H1 (cell line): ENCODE results near the gene BTNL3. TPM values are rescaled to one million over a fixed set of nuclear protein-coding genes. Genes with fewer than 3 reads are reported as not detected.
A peak's percentile ranks its signal among the peaks of the same experiment; 100 is the strongest.

Experiments used
- CTCF ChIA-PET: fragments of 300-600 bp; sonication (Branson Sonifier 250); formaldehyde crosslinking; loops from one replicate; lab custom pipeline; 2021; ENCODE audit not compliant: partially characterized antibody; lab: Charles Lee
- POLR2A ChIA-PET: fragments of 300-600 bp; sonication (Branson Sonifier 250); formaldehyde crosslinking; loops from one replicate; lab custom pipeline; 2021; ENCODE audit warnings: inconsistent platforms; ENCODE audit not compliant: partially characterized antibody; lab: Charles Lee
- DNase-seq, 2 experiments: peaks; one replicate each; pipeline versions ENCODE4 v3.0.0 to v3.0.0-alpha.2; 2010 to 2022; ENCODE audit warnings: low spot score in 2 of 2, low read depth in 1 of 2, mixed read lengths in 1 of 2
- FAIRE-seq: peaks from 2 replicates; lab custom pipeline; 2011; peaks lifted over from hg19 to GRCh38; lab: Jason Lieb, UNC
- H2AFZ ChIP-seq: 2 replicates; pipeline ENCODE4 v1.8.1; 2012; ENCODE audit warnings: low read length, inconsistent platforms
- H2AK5ac ChIP-seq: 2 replicates; pipeline ENCODE4 v1.6.1; 2013; ENCODE audit warnings: low read depth, low read length
- H2BK120ac ChIP-seq: replicated peaks from 2 replicates; pipeline ENCODE3; 2013; ENCODE audit warnings: low read depth, low read length, inconsistent platforms
- H2BK12ac ChIP-seq: 2 replicates; pipeline ENCODE4 v1.6.1; 2013; ENCODE audit warnings: low read depth, low read length
- H2BK15ac ChIP-seq: 2 replicates; pipeline ENCODE4 v1.6.1; 2013; ENCODE audit warnings: low read length
- H2BK20ac ChIP-seq: 2 replicates; pipeline ENCODE4 v1.6.1; 2013; ENCODE audit warnings: low read length
- H2BK5ac ChIP-seq: 2 replicates; pipeline ENCODE4 v1.6.1; 2013; ENCODE audit warnings: low read depth, low read length
- H3K14ac ChIP-seq: 2 replicates; pipeline ENCODE4 v1.6.1; 2013; ENCODE audit warnings: inconsistent platforms; ENCODE audit not compliant: insufficient read length
- H3K18ac ChIP-seq: 2 replicates; pipeline ENCODE4 v1.6.1; 2013; ENCODE audit warnings: low read length; ENCODE audit errors: extremely low read depth
- H3K23ac ChIP-seq: 2 replicates; pipeline ENCODE4 v1.6.1; 2013; ENCODE audit warnings: inconsistent platforms; ENCODE audit not compliant: insufficient read length
- H3K23me2 ChIP-seq: 2 replicates; pipeline ENCODE4 v1.6.1; 2013; ENCODE audit warnings: low read depth, low read length
- H3K27ac ChIP-seq: 2 replicates; pipeline ENCODE4 v1.6.1; 2011; ENCODE audit warnings: low read depth, low read length, inconsistent platforms
- H3K27me3 ChIP-seq, 4 experiments: replicated peaks in 1 of 4; 1 replicate in 1 of 4; 2 replicates in 3 of 4; pipeline versions ENCODE4 v1.6.1 to v1.8.1; 2011 to 2013; ENCODE audit warnings: low read length in 3 of 4, mild to moderate bottlenecking in 3 of 4, inconsistent platforms in 2 of 4, mixed read lengths in 2 of 4, moderate library complexity in 1 of 4; ENCODE audit not compliant: control insufficient read depth in 3 of 4, insufficient read depth in 3 of 4; ENCODE audit errors: extremely low read depth in 1 of 4
- H3K36me3 ChIP-seq, 4 experiments: 2 replicates each; pipeline versions ENCODE4 v1.6.1 to v1.8.1; 2011 to 2013; ENCODE audit warnings: mild to moderate bottlenecking in 4 of 4, low read length in 3 of 4, moderate library complexity in 2 of 4, control low read depth in 1 of 4, inconsistent platforms in 1 of 4; ENCODE audit not compliant: insufficient read depth in 4 of 4, control insufficient read depth in 2 of 4
- H3K4ac ChIP-seq: replicated peaks from 2 replicates; pipeline ENCODE3; 2013; ENCODE audit warnings: low read length, low read depth, mixed read lengths, inconsistent platforms; ENCODE audit not compliant: insufficient read length
- H3K4me1 ChIP-seq, 4 experiments: replicated peaks in 1 of 4; 1 replicate in 1 of 4; 2 replicates in 3 of 4; pipeline versions ENCODE4 v1.6.1 to v1.8.1; 2011 to 2013; ENCODE audit warnings: low read length in 3 of 4, inconsistent platforms in 2 of 4, mixed read lengths in 1 of 4; ENCODE audit not compliant: insufficient read depth in 4 of 4, control insufficient read depth in 3 of 4
- H3K4me2 ChIP-seq, 2 experiments: 2 replicates each; pipeline versions ENCODE4 v1.6.1 to v1.8.1; 2011 to 2013; ENCODE audit warnings: low read depth in 2 of 2, low read length in 2 of 2, control low read depth in 1 of 2, inconsistent platforms in 1 of 2, mild to moderate bottlenecking in 1 of 2; ENCODE audit not compliant: insufficient read depth in 1 of 2
- H3K4me3 ChIP-seq, 4 experiments: fragments of 200-600, 300-600 bp in 1 of 4; sonication (generic), shearing (Covaris generic), sonication (Bioruptor Twin) in 1 of 4; 2 replicates each; pipeline versions ENCODE4 v1.5.1 to v1.8.1; 2011 to 2016; ENCODE audit warnings: low read length in 4 of 4, low read depth in 3 of 4, control low read depth in 2 of 4, inconsistent platforms in 2 of 4, mild to moderate bottlenecking in 2 of 4, mixed read lengths in 1 of 4, moderate library complexity in 1 of 4; ENCODE audit not compliant: insufficient read depth in 2 of 4; ENCODE audit errors: extremely low read depth in 1 of 4
- H3K56ac ChIP-seq: replicated peaks from 2 replicates; pipeline ENCODE3; 2013; ENCODE audit warnings: low read depth, mild to moderate bottlenecking, mixed read lengths, low read length, inconsistent platforms; ENCODE audit not compliant: insufficient read length
- H3K79me1 ChIP-seq: 2 replicates; pipeline ENCODE4 v1.6.1; 2013; ENCODE audit warnings: low read depth, low read length, control low read depth
- H3K79me2 ChIP-seq, 2 experiments: 2 replicates each; pipeline versions ENCODE4 v1.6.1 to v1.8.1; 2012 to 2013; ENCODE audit warnings: low read length in 2 of 2, mild to moderate bottlenecking in 2 of 2, inconsistent platforms in 1 of 2; ENCODE audit not compliant: insufficient read depth in 2 of 2, control insufficient read depth in 1 of 2
- H3K9ac ChIP-seq, 4 experiments: replicated peaks in 1 of 4; 1 replicate in 1 of 4; 2 replicates in 3 of 4; pipeline versions ENCODE4 v1.6.1 to v1.8.1; 2011 to 2013; ENCODE audit warnings: low read depth in 3 of 4, low read length in 3 of 4, control low read depth in 2 of 4, mild to moderate bottlenecking in 2 of 4, moderate library complexity in 2 of 4, inconsistent platforms in 1 of 4; ENCODE audit errors: extremely low read depth in 1 of 4
- H3K9me3 ChIP-seq, 2 experiments: 2 replicates each; pipeline versions ENCODE4 v1.6.1 to v1.8.1; 2012 to 2013; ENCODE audit warnings: mild to moderate bottlenecking in 2 of 2, moderate library complexity in 2 of 2, control low read depth in 1 of 2, inconsistent platforms in 1 of 2, low read depth in 1 of 2, low read length in 1 of 2, mixed read lengths in 1 of 2; ENCODE audit not compliant: insufficient read depth in 2 of 2
- H4K20me1 ChIP-seq, 2 experiments: replicated peaks in 1 of 2; 2 replicates each; pipeline versions ENCODE3 to v1.8.1; 2011 to 2013; ENCODE audit warnings: inconsistent platforms in 2 of 2, low read length in 2 of 2, mild to moderate bottlenecking in 1 of 2; ENCODE audit not compliant: insufficient read depth in 2 of 2, control insufficient read depth in 1 of 2
- H4K5ac ChIP-seq: 2 replicates; pipeline ENCODE4 v1.6.1; 2013; ENCODE audit warnings: low read length, low read depth, mixed read lengths, inconsistent platforms; ENCODE audit not compliant: insufficient read length
- H4K8ac ChIP-seq: 2 replicates; pipeline ENCODE4 v1.8.0; 2013; ENCODE audit warnings: mild to moderate bottlenecking, moderate library complexity, low read length, inconsistent platforms; ENCODE audit not compliant: insufficient read depth; ENCODE audit errors: extremely low read depth
- H4K91ac ChIP-seq: replicated peaks from 2 replicates; pipeline ENCODE3; 2013; ENCODE audit warnings: low read length, mixed read lengths, inconsistent platforms; ENCODE audit not compliant: insufficient read length
- ATF2 ChIP-seq: IDR thresholded peaks from 2 replicates; pipeline ENCODE4 v1.6.1; 2012; ENCODE audit warnings: low read length, inconsistent platforms
- CTCF ChIP-seq, 3 experiments: IDR thresholded peaks; 1 replicate in 2 of 3; 2 replicates in 1 of 3; pipeline versions ENCODE4 v1.5.1 to v1.6.1; 2011; ENCODE audit warnings: low read length in 3 of 3, mild to moderate bottlenecking in 3 of 3, inconsistent platforms in 2 of 3, low read depth in 1 of 3, moderate library complexity in 1 of 3; ENCODE audit not compliant: insufficient read depth in 1 of 3; ENCODE audit errors: control extremely low read depth in 1 of 3
- HDAC2 ChIP-seq, 2 experiments: fragments of 300-600 bp in 1 of 2; sonication (generic) in 1 of 2; IDR thresholded peaks; 2 replicates each; pipeline ENCODE4 v1.6.1; 2011 to 2012; ENCODE audit warnings: low read depth in 2 of 2, low read length in 2 of 2, mild to moderate bottlenecking in 2 of 2, moderate library complexity in 2 of 2, borderline replicate concordance in 1 of 2, inconsistent platforms in 1 of 2
- JUND ChIP-seq: IDR thresholded peaks from 2 replicates; pipeline ENCODE4 v1.6.1; 2011; ENCODE audit warnings: mild to moderate bottlenecking, improper control_type of control experiment, low read length
- KDM1A ChIP-seq: fragments of 200-600, 300-600 bp; sonication (generic); IDR thresholded peaks from 2 replicates; pipeline ENCODE4 v1.7.1; 2016; ENCODE audit warnings: mild to moderate bottlenecking, low read length, borderline replicate concordance
- KDM5A ChIP-seq: fragments of 200-600 bp; IDR thresholded peaks from 2 replicates; pipeline ENCODE4 v1.7.1; 2012; ENCODE audit warnings: mild to moderate bottlenecking, low read length, inconsistent platforms, mixed read lengths
- SIN3A ChIP-seq, 2 experiments: IDR thresholded peaks in 1 of 2; conservative IDR thresholded peaks in 1 of 2; 2 replicates each; pipeline ENCODE4 v1.6.1; 2011 to 2012; ENCODE audit warnings: low read length in 2 of 2, improper control_type of control experiment in 1 of 2, low read depth in 1 of 2, mild to moderate bottlenecking in 1 of 2
- SIX5 ChIP-seq: IDR thresholded peaks from 2 replicates; pipeline ENCODE4 v1.6.1; 2011; ENCODE audit warnings: mild to moderate bottlenecking, low read depth, low read length
- TAF7 ChIP-seq: optimal IDR thresholded peaks from 2 replicates; pipeline ENCODE3; 2011; ENCODE audit warnings: low read depth, mild to moderate bottlenecking, inconsistent platforms, low read length, moderate library complexity, borderline replicate concordance
- WGBS, 2 experiments: shearing (Covaris generic) in 1 of 2; methylation state at CpG; one replicate each; pipeline versions ENCODE4 v1.1.6 to v1.1.7; 2013 to 2015; ENCODE audit warnings: low lambda C conversion rate in 2 of 2, mixed read lengths in 2 of 2, inconsistent platforms in 1 of 2, low coverage in 1 of 2, missing lambda C conversion rate in 1 of 2; ENCODE audit not compliant: insufficient replicate concordance in 2 of 2, insufficient coverage in 1 of 2, insufficient read length in 1 of 2; ENCODE audit errors: extremely low coverage in 1 of 2, missing lambda C conversion rate in 1 of 2; 5-methylcytosine and 5-hydroxymethylcytosine counted together
- polyA plus RNA-seq, 7 experiments: library from polyadenylated mRNA; depleted of rRNA in 3 of 7; stranded (reverse) in 5 of 7; unstranded in 2 of 7; fragments of >200 nt in 5 of 7; fragments of 200-250 nt in 2 of 7; gene quantifications; 1 replicate in 5 of 7; 2 replicates in 1 of 7; 4 replicates in 1 of 7; pipeline versions ENCODE4 v1.2.1 to v1.2.3, GENCODE V29; 2011 to 2013; ENCODE audit warnings: missing spikeins in 2 of 7, mixed read lengths in 2 of 7
- total RNA-seq: library from RNA; stranded (reverse); fragmentation: NEBNext Ultra II Directional; extraction: Animal tissue kit (Norgen Biotek cat#: 25700); gene quantifications from 2 replicates; pipeline ENCODE4 v1.2.1, GENCODE V29; 2021

BTNL3 gene
- total and polyA plus RNA-seq, 2 of the 8 experiments (the other 6 are each of a cell fraction or from before 2014, with no cell fraction given) = not detected

- no peak overlapping the region for H2BK20ac ChIP-seq
- no peaks in the 10 kb centered on the region for H3K36me3 ChIP-seq
- H3K9me3 ChIP-seq = peaks cover 19 to 34% of the 10 kb centered on the region in 2 experiments; a peak in 3 of 4 replicates
- no peaks in the 10 kb centered on the region for H3K79me1 ChIP-seq
- TF ChIP-seq SIN3A (conservative IDR thresholded peaks at IDR 0.05 in 1 of 2, IDR thresholded peaks at IDR 0.05 in 1 of 2; ENCODE audit: low read depth in 1 of 2, low read length in 2 of 2) = no peak
- TF ChIP-seq TAF7 = no peak
- TF ChIP-seq KDM5A = no peak
- no peak for TF ChIP-seq ATF2
- no peak for TF ChIP-seq SIX5
- TF ChIP-seq KDM1A = no peak
- no peak for TF ChIP-seq CTCF (IDR thresholded peaks at IDR 0.05; ENCODE audit: control extremely low read depth in 1 of 3, insufficient read depth in 1 of 3, low read depth in 1 of 3, low read length in 3 of 3)
- TF ChIP-seq JUND = no peak
- no peak for TF ChIP-seq HDAC2 (IDR thresholded peaks at IDR 0.05; ENCODE audit: borderline replicate concordance in 1 of 2, low read depth in 2 of 2, low read length in 2 of 2)
- H4K20me1 ChIP-seq = no peaks in the 10 kb centered on the region
- no peak overlapping the region for H2BK12ac ChIP-seq
- H3K18ac ChIP-seq = no peak overlapping the region
- no peak overlapping the region for H2AFZ ChIP-seq
- H3K56ac ChIP-seq = no peak overlapping the region
- no peak overlapping the region for H2BK5ac ChIP-seq
- no peaks in the 10 kb centered on the region for H3K4me1 ChIP-seq
- no peak overlapping the region for H3K14ac ChIP-seq
- no peak overlapping the region for H2BK15ac ChIP-seq
- DNase-seq (no peak), FAIRE-seq (no peak)
- H3K23me2 ChIP-seq = no peaks in the 10 kb centered on the region
- no peaks in the 10 kb centered on the region for H3K27me3 ChIP-seq
- no peaks in the 10 kb centered on the region for H3K79me2 ChIP-seq
- no peak overlapping the region for H2BK120ac ChIP-seq
- POLR2A ChIA-PET = no interaction called here
- H3K27ac ChIP-seq = no peak overlapping the region
- H3K4ac ChIP-seq = no peak overlapping the region
- no peak overlapping the region for H2AK5ac ChIP-seq
- H3K9ac ChIP-seq = no peak overlapping the region
- H3K4me3 ChIP-seq = no peak overlapping the region
- WGBS, 2 experiments = 92% methylated on average over 23 of the region's 23 CpGs; no CpG with 5 or more reads in 1 of the 2 experiments
- CTCF ChIA-PET = interaction anchor here (0.7 kb wide), 1 partner anchor 101 kb away, joined by 3 read pairs; no protein-coding TSS in a partner anchor
- no peak overlapping the region for H4K91ac ChIP-seq
- H4K5ac ChIP-seq = no peak overlapping the region
- H3K23ac ChIP-seq = no peak overlapping the region
- 0 out of 2 replicates have a peak overlapping the region, but pooled peaks have one; percentile 14 for H4K8ac ChIP-seq
- no peak overlapping the region for H3K4me2 ChIP-seq
Observed at GRCh38 chr5:180969406-180969805, 19.2 kb upstream of the BTNL3 start.
